ENCODE data around the gene CES2. TPM values are rescaled to one million over a fixed set of nuclear protein-coding genes. Genes with fewer than 3 reads are reported as not detected.
"Not testable (repeated sequence)": the region's sequence is repeated elsewhere in the genome, so short reads cannot be mapped to it uniquely, and the experiment has no call there.

The CES2 gene
- polyA plus RNA-seq, 1 donor = 26.3 TPM

DNA sequence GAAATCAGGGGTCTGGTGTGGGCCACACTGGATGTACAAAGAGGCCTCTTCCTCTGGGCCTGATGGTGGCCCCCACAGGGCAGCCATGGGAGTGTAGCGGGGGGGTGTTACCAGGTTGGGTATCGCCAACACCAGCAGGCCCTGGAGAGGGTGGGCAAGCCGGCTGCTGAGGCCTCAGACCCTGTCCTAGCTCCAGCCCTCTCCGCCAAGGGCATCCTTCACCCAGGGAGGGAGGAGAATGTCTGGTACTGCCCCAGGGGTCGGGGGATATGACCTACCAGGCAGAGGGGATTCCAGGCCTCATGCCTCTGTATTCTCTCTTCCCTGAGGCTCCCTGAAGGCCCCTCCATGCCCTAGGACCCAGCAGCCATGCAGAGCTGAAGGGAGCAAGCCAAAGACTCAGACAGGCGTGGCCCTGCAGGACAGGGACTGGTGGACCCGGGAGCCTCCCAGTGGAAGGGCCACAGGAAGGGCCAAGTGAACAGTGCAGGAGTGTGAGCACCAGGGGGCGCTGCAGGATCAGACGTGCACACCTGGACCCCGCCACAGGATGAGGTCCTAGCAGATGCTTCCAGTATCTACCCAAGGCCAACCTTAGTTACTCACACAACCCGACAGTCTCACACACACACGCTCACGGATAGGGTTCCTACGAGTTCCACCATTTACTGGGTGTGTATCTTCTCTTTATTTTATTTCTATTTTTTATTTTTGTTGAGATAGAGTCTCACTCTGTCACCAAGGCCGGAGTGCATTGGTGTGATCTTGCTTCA is 42.2 kb downstream of the CES2 start:
- peak; percentile 35 for DNase-seq (ENCODE audit: low read depth)

DNA sequence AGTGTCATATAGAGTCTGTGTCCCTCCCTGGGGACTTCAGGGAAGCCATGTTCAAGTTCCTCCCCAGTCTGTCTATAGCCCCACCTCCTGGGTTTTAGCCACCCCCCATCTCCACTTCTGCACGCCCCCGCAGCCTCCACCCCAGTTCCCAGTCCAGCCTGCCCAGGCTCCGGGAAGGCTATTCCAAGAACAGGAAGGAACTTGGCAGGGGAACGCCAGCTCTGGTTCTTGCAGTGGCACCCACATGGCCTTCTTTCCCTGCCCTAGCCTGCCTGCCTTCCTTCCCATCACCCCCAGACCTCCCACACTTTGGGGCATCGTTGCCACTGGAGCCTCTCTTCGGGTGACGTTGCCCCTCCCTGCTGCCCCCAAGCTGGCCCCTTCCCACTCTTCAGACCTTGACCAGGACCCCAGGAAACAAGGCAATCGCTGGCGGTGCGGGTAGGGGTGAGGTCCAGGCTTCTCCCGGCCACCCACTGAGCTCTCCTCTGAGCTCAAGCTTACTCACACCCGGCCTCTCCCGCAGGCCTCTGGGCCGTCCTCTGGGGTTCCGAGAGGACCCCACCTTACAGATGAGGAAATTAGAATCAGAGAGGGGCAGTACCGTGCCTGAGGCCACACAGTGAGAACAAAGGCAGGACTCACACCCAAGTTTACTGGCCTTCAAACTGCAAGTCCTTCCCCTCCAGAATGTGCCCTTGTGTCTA is 43.8 kb downstream of the CES2 start:
- no peak for DNase-seq (ENCODE audit: low read depth)

DNA sequence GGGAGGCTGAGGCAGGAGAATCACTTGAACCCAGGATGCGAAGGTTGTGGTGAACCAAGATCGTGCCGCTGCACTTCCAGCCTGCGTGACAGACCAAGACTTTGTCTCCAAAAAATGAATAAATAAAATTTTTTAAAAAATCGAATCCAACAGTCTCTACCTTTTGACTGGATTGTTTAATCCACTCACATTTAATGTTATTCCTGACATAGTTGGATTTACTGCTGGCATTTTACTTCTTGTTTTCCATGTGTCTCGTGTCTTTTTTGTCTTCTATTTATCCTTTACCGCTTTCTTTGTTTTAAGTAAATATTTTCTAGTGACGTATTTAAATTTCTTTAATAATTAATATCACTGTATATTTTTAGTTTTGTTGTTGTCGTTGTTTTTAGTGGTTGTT is 47.7 kb downstream of the CES2 start:
- DNase-seq (ENCODE audit: low read depth) = no peak

DNA sequence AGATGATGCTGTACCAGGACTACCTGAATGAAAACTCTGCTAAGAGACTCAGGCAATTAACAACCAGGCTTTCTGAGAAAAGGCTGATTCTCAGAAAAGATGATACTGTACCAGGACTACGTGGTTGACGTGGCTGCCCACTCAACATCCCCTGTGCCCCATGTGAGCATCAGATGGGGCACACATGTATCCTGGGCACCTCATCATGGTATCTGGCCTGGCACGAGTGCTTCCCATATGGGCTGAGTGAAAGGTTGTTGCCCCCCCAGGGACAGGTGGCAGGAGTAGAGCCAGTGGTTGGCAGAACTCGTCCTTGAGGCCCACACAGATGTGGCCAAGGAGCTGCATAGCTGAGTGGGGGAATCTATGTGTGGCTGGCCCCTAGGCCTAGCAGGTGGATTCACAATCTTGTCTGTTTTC is 49.6 kb downstream of the CES2 start:
- no peak for DNase-seq (ENCODE audit: low read depth)

DNA sequence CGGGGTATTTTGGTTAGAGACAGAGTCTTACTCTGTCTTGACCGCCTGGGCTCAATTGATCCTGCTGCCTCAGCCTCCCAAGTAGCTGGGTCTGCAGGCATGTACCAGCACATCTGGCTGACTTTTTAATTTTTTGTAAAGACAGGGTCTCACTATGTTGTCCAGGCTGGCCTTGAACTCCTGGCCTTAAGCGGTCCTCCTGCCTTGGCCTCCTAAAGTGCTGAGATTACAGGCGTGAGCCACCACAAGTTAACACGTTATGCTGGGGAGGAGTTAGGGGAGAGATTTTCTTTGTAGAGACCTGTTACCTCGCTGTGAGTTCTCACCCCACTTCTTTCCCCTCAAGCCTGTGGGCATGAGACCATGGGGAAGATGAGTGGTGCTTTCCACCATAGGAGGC is 51.2 kb downstream of the CES2 start:
- DNase-seq (ENCODE audit: low read depth) = no peak

DNA sequence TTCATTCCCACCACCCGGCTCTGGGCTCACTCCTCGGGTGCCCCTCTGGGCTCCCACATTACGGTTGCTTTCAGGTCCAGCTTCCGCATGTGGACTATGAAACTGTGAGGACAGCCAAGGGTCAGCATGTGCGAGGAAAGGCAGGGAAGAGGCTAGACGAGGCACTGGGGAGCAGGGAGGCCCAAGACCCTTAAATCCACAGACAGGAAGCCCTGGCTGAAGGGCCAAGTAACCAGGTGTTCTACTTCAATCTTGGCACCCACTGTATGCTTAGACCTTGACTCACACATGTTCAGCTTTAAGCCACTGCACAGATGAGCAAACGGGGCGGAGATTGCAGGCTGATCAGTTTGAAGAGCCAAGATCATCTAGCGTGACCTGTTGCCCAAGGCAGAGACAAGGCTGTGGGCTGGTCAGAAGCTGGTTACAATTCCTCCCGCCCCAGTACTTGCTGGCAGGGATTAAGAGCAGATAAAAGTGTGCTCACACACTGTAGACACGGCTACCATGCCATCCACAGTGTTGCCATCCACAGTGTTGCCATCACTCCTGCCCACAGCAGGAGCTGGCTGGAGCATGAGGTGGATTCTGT is 53.0 kb downstream of the CES2 start, which contains the start of gene CES4A:
Gene CES4A (plus strand): TSS at position 393 of the 592 bp plus-strand sequence. CDS start 184 bp downstream, at position 577.
- no peak for DNase-seq (ENCODE audit: low read depth)

DNA sequence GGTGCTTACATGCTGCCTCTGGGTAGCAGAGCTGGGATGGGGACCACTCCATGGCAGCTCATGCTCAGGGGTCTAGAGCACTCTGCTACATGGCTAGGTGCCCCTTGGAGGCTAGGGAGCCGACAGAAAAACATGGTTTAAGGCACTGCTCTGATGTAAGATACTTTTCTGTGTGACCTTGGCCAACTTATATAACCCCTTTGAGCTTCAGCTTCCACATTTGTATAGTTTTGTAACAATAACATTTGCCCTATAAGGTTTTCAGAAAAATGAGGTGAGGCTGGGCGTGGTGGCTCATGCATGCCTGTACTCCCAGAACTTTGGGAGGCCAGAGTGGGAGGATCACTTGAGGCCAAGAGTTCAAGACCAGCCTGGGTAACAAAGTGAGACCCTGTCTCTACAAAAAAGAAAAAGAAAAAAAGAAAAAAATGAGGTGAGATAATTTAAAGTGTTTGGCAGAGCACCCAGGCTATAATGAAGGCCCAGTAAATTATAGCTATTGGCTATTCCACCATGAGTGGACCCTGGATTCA is 56.3 kb downstream of the CES2 start:
- no peak for DNase-seq (ENCODE audit: low read depth)

DNA sequence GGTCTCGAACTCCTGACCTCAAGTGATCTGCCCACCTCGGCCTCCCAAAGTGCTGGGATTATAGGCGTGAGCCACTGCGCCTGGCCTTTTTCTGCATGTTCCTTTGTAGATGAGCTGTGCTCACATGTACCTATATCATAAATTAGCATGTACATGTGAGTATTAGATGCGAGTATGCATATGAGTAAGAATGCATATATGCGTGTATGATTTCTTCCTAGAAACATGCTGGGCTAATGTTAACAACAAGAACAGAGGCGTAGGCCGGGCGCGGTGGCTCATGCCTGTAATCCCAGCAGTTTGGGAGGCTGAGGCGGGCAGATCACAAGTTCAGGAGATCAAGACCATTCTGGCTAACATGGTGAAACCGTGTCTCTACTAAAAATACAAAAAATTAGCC is 58.2 kb downstream of the CES2 start:
- DNase-seq (ENCODE audit: low read depth) = not testable (repeated sequence)

Other genes with a start within 250 kb of the CES2 start
- gene CMTM4, start 238.8 kb upstream of the CES2 start, polyA plus RNA-seq (ENCODE audit: insufficient read length) = 8.8 TPM
- 84.0 TPM for gene DYNC1LI2, start 183.9 kb upstream of the CES2 start, polyA plus RNA-seq (ENCODE audit: insufficient read length)
- not detected for gene TERB1, start 133.9 kb upstream of the CES2 start, polyA plus RNA-seq (ENCODE audit: insufficient read length)
- 42.4 TPM for gene NAE1, start 104.5 kb upstream of the CES2 start, polyA plus RNA-seq (ENCODE audit: insufficient read length)
- gene CA7, start 91.1 kb upstream of the CES2 start, polyA plus RNA-seq (ENCODE audit: insufficient read length) = not detected
- 3.3 TPM for gene PDP2, start 55.0 kb upstream of the CES2 start, polyA plus RNA-seq (ENCODE audit: insufficient read length)
- not detected for gene CDH16, start 16.6 kb upstream of the CES2 start, polyA plus RNA-seq (ENCODE audit: insufficient read length)
- 4.9 TPM for gene RRAD, start 10.0 kb upstream of the CES2 start, polyA plus RNA-seq (ENCODE audit: insufficient read length)
- gene CIAO2B, start 1.1 kb upstream of the CES2 start, polyA plus RNA-seq (ENCODE audit: insufficient read length) = 89.6 TPM
- gene CES3, start 25.8 kb downstream of the CES2 start, polyA plus RNA-seq (ENCODE audit: insufficient read length) = 0.40 TPM
- 3.4 TPM for gene CES4A, start 53.1 kb downstream of the CES2 start, polyA plus RNA-seq (ENCODE audit: insufficient read length)
- 42.5 TPM for gene CBFB, start 93.6 kb downstream of the CES2 start, polyA plus RNA-seq (ENCODE audit: insufficient read length)
- 18.4 TPM for gene PHAF1, start 174.4 kb downstream of the CES2 start, polyA plus RNA-seq (ENCODE audit: insufficient read length)
- 9.7 TPM for gene B3GNT9, start 215.5 kb downstream of the CES2 start, polyA plus RNA-seq (ENCODE audit: insufficient read length)
- gene TRADD, start 224.4 kb downstream of the CES2 start, polyA plus RNA-seq (ENCODE audit: insufficient read length) = 4.4 TPM
- gene FBXL8, start 224.4 kb downstream of the CES2 start, polyA plus RNA-seq (ENCODE audit: insufficient read length) = 3.6 TPM
- 3.5 TPM for gene HSF4, start 229.2 kb downstream of the CES2 start, polyA plus RNA-seq (ENCODE audit: insufficient read length)
- 34.4 TPM for gene NOL3, start 235.0 kb downstream of the CES2 start, polyA plus RNA-seq (ENCODE audit: insufficient read length)
- gene MATCAP1, start 248.4 kb downstream of the CES2 start, polyA plus RNA-seq (ENCODE audit: insufficient read length) = 18.8 TPM